Suprapubic skin (tissue), 4 donors: ENCODE results near the gene PDPN.

Source experiments
- EP300 ChIP-seq: sonication (generic); formaldehyde crosslinking; IDR thresholded peaks from one replicate; pipeline ENCODE4 v1.6.1; 2017; ENCODE audit warnings: antibody characterized with exemption
- POLR2A ChIP-seq, 2 donors: fragments of 450-650 bp; IDR thresholded peaks; one replicate each; pipeline ENCODE4 v1.6.1; 2017; ENCODE audit warnings: antibody characterized with exemption in 2 of 2, mild to moderate bottlenecking in 2 of 2, moderate library complexity in 2 of 2
- POLR2AphosphoS5 ChIP-seq, 3 donors: sonication (generic); formaldehyde crosslinking; IDR thresholded peaks; one replicate each; pipeline ENCODE4 v1.6.1; 2017; ENCODE audit warnings: antibody characterized with exemption in 3 of 3
- TF ChIP-seq, protein P1 (sequence below), 2 donors: fragments of 200-600 bp in 1 of 2; fragments of 450-650 bp in 1 of 2; sonication (generic) in 1 of 2; IDR thresholded peaks; one replicate each; pipeline ENCODE4 v1.5.1; 2016 to 2019; ENCODE audit warnings: antibody characterized with exemption in 2 of 2, mild to moderate bottlenecking in 1 of 2, moderate library complexity in 1 of 2

DNA sequence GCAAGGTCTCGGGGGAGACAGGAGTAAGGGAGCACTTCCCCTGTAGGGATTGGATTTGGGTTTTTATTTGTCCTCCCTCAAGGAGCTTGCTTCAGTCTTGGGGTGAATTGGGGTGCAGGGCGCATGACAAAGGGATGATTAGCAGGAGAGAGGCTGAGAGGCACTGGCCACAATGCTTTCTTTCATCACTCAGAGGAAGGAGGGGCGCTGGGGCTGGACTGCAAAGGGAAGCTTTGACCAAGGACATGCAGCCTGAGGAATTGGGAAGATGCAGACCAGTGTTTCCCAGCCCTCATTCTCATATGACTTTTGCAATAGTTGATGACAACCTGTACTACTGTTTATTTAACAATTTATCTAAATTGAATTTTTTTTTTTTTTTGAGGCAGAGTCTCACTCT, 34.1 kb upstream of the PDPN start:
- no peak for TF ChIP-seq POLR2A (IDR thresholded peaks at IDR 0.05)
- TF ChIP-seq, protein P1, sequence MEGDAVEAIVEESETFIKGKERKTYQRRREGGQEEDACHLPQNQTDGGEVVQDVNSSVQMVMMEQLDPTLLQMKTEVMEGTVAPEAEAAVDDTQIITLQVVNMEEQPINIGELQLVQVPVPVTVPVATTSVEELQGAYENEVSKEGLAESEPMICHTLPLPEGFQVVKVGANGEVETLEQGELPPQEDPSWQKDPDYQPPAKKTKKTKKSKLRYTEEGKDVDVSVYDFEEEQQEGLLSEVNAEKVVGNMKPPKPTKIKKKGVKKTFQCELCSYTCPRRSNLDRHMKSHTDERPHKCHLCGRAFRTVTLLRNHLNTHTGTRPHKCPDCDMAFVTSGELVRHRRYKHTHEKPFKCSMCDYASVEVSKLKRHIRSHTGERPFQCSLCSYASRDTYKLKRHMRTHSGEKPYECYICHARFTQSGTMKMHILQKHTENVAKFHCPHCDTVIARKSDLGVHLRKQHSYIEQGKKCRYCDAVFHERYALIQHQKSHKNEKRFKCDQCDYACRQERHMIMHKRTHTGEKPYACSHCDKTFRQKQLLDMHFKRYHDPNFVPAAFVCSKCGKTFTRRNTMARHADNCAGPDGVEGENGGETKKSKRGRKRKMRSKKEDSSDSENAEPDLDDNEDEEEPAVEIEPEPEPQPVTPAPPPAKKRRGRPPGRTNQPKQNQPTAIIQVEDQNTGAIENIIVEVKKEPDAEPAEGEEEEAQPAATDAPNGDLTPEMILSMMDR (IDR thresholded peaks at IDR 0.05), result no peak
- no peak for TF ChIP-seq POLR2AphosphoS5 (IDR thresholded peaks at IDR 0.05)
- TF ChIP-seq EP300, result no peak
